GM04503 (cell line): ENCODE results near the gene KANSL1.

Source experiments
- DNase-seq: peaks from one replicate; pipeline ENCODE4 v3.0.0-alpha.2; 2012; ENCODE audit warnings: low read depth

KANSL1 gene

DNA sequence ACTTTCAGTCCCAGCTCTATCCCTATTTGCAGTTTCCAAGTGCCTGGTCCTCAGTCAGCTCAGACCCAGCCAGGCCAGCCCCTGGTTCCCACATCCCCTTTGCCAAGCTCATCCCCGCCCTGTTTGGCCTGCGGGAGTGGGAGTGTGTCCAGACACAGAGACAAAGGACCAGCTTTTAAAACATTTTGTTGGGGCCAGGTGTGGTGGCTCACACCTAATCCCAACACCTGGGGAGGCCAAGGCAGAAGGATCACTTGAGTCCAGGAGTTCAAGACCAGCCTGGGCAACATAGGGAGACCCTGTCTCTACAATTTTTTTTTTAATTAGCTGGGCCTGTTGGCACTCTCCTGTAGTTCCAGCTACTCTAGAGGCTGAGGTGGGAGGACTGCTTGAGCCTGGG lies 192.5 kb downstream of the KANSL1 start:
- DNase-seq: no peak

GRCh38 chr17:46000292-46000691 lies 192.9 kb downstream of the KANSL1 start:
- DNase-seq: no peak

GRCh38 chr17:45999900-46000290 lies 193.3 kb downstream of the KANSL1 start:
- DNase-seq: no peak

GRCh38 chr17:45998987-45999899 lies 194.0 kb downstream of the KANSL1 start, which contains the start of gene STH:
Gene STH (plus strand): TSS chr17:45999250. CDS start chr17:45999280, 30 bp downstream.
- DNase-seq: no peak

DNA sequence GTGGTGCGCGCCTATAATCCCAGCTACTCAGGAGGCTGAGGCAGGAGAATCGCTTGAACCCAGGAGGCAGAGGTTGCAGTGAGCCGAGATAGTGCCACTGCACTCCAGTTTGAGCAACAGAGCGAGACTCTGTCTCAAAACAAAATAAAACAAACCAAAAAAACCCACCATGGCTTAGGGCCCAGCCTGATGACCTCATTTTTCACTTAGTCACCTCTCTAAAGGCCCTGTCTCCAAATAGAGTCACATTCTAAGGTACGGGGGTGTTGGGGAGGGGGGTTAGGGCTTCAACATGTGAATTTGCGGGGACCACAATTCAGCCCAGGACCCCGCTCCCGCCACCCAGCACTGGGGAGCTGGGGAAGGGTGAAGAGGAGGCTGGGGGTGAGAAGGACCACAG lies 195.6 kb downstream of the KANSL1 start:
- DNase-seq: no peak

- no peak for DNase-seq
Observed at GRCh38 chr17:45997166-45997565, 196.1 kb downstream of the KANSL1 start.

DNA sequence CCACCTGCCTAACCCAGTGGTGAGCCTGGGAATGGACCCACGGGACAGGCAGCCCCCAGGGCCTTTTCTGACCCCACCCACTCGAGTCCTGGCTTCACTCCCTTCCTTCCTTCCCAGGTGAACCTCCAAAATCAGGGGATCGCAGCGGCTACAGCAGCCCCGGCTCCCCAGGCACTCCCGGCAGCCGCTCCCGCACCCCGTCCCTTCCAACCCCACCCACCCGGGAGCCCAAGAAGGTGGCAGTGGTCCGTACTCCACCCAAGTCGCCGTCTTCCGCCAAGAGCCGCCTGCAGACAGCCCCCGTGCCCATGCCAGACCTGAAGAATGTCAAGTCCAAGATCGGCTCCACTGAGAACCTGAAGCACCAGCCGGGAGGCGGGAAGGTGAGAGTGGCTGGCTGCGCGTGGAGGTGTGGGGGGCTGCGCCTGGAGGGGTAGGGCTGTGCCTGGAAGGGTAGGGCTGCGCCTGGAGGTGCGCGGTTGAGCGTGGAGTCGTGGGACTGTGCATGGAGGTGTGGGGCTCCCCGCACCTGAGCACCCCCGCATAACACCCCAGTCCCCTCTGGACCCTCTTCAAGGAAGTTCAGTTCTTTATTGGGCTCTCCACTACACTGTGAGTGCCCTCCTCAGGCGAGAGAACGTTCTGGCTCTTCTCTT lies 196.8 kb downstream of the KANSL1 start:
- DNase-seq: no peak

DNA sequence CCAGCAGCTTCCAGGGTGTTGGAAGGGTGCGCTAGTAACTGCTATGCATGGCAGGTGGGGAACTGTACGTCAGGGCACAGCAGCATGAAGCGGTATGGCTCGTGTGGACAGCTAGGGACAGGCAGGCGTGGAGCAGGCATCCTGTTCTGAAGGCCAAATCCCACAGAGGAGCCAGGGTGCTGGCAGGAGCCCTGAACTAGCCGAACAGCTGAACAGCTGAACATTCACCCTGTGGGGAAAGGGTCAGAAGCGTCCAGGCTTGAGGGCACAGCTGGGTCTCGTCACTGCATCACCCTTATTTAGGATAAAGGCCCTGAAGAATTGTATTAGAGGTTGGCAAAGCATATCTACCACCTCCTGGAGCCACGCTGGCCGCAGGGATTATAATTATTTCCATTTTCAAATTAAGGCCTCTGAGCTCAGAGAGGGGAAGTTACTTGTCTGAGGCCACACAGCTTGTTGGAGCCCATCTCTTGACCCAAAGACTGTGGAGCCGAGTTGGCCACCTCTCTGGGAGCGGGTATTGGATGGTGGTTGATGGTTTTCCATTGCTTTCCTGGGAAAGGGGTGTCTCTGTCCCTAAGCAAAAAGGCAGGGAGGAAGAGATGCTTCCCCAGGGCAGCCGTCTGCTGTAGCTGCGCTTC lies 197.5 kb downstream of the KANSL1 start:
- no peak for DNase-seq

DNA sequence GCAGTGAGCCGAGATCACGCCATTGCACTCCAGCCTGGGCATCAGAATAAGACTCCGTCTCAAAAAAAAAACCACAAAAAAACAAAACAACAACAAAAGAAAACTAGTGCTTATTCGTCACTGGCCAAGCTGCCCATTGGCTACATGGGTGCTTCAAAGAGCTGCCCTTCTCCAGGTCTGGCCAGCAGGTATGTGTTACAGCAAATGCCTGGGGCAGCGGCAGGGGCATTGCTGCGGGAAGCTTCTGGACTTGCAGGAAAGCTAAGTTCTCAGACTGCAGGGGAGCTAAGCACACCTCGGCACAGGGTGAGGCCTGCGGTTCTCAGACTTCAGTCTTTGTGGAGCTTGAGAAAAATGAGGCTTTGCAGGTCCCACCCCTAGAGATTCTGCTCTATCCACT lies 198.2 kb downstream of the KANSL1 start:
- DNase-seq: no peak

- DNase-seq: no peak
Observed at GRCh38 chr17:45993962-45994627, 199.1 kb downstream of the KANSL1 start.

- no peak for DNase-seq
Observed at GRCh38 chr17:45992904-45993303, 200.3 kb downstream of the KANSL1 start.

GRCh38 chr17:45992175-45992574 lies 201.1 kb downstream of the KANSL1 start:
- no peak for DNase-seq

- no peak for DNase-seq
Observed at GRCh38 chr17:45991341-45991740, 201.9 kb downstream of the KANSL1 start.

DNA sequence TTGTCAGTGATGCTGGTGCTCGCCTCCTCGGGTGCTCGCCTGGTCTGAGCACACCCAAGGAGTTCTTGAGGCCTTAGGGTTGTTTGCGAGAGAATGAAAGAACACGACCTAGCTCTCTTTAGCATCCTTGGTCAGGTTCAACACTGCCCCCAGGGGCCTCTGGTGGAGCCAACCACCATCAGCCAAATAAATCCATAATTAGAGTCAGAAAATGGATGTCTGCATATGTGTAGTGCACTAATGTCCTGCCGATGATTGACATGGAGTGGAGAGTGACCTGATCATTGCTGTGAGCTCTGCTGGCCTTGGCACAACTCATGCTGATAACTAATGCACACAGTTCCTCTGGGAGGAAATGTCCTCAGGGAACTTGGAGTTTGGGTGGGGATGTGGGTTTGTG lies 202.3 kb downstream of the KANSL1 start:
- no peak for DNase-seq

DNA sequence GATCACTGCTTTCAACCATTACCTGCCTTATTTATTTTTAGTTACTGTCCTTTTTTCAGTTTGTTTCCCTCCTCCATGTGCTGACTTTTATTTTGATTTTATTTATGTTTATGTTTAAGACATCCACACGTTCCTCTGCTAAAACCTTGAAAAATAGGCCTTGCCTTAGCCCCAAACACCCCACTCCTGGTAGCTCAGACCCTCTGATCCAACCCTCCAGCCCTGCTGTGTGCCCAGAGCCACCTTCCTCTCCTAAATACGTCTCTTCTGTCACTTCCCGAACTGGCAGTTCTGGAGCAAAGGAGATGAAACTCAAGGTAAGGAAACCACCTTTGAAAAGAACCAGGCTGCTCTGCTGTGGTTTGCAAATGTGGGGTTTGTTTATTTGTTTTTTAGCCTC lies 203.5 kb downstream of the KANSL1 start:
- no peak for DNase-seq

GRCh38 chr17:45987706-45988105 lies 205.5 kb downstream of the KANSL1 start:
- DNase-seq: no peak

GRCh38 chr17:45986056-45986455 lies 207.2 kb downstream of the KANSL1 start:
- DNase-seq: no peak

DNA sequence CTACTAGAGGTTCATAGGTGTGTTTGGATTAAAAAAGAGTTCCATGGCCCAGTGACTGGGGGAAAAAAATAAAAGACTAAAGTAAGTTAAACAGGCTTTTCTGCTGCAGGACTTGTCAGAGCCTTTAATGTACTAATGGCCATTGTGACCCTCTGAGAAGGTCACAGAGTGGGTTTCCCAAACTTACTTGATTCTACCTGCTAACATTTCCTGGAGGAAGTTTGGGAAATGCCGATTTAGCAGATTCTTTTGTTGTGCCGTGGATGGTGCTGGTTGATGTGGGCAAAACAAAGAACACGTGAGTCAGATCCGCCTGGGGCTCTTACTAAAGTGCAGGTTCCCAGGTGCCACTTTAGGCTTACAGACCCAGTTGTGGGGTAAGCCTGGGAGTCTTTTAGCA lies 207.8 kb downstream of the KANSL1 start:
- DNase-seq: no peak

DNA sequence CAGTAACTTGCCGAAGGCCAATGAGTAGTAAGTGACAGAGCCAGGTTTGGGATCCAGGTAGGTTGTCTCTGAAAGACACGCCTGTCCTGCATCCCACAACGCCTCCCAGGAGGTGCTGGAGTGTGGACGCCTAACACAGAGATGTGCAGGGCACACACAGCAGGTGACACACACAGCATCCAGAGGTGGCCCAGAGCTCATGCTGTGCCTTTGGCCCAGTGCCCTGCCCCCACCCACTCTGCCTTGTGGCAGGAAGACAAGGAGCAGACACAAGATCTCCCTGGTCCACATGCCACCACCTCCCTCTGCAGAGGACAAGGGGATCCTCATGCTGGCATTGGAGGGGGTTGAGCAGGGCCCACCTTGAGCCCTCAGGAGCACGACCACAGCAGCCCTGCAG lies 208.9 kb downstream of the KANSL1 start:
- DNase-seq: no peak

- no peak for DNase-seq
Observed at GRCh38 chr17:45983614-45984310, 209.5 kb downstream of the KANSL1 start.

DNA sequence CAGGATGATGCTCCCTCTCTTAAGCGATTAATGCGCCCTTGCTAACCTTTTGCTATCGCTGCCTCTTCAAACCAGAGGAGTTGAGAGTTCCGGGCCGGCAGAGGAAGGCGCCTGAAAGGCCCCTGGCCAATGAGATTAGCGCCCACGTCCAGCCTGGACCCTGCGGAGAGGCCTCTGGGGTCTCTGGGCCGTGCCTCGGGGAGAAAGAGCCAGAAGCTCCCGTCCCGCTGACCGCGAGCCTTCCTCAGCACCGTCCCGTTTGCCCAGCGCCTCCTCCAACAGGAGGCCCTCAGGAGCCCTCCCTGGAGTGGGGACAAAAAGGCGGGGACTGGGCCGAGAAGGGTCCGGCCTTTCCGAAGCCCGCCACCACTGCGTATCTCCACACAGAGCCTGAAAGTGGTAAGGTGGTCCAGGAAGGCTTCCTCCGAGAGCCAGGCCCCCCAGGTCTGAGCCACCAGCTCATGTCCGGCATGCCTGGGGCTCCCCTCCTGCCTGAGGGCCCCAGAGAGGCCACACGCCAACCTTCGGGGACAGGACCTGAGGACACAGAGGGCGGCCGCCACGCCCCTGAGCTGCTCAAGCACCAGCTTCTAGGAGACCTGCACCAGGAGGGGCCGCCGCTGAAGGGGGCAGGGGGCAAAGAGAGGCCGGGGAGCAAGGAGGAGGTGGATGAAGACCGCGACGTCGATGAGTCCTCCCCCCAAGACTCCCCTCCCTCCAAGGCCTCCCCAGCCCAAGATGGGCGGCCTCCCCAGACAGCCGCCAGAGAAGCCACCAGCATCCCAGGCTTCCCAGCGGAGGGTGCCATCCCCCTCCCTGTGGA lies 210.2 kb downstream of the KANSL1 start:
- no peak for DNase-seq
